NCI-H82 treated with DMSO at 0.1 percent for 48 hours (cell line): ENCODE measurements around the gene RNMT.
"Not testable (repeated sequence)": the region's sequence is repeated elsewhere in the genome, so short reads cannot be mapped to it uniquely, and the experiment has no call there.

Source experiments
- DNase-seq: peaks from one replicate; lab custom pipeline; 2025; ENCODE audit not compliant: unreplicated experiment; lab: John Stamatoyannopoulos, UW

Gene RNMT

DNA sequence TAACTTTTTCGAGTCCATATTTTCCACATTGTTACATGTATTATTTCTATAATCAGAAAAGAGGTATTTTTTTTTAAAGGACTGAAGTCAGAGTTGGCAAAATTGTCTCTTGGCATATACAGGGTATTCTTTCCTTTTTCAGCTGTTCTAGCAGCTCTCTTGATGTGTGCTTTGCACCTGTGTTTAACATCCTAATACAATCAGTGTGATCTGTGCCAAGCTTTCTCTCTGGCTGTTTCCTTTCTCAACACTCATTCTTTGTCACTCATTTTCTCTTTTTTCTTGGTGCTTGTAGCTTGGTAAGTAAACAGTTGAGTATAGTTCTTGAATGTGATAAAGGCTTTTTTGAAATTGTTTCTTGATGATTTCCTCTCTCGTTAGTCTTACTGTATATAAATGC is 9.2 kb downstream of the RNMT start:
- DNase-seq: no peak

- DNase-seq: no peak
These were observed 19.2 kb downstream of the RNMT start for GRCh38 chr18:13745696-13746095.

DNA sequence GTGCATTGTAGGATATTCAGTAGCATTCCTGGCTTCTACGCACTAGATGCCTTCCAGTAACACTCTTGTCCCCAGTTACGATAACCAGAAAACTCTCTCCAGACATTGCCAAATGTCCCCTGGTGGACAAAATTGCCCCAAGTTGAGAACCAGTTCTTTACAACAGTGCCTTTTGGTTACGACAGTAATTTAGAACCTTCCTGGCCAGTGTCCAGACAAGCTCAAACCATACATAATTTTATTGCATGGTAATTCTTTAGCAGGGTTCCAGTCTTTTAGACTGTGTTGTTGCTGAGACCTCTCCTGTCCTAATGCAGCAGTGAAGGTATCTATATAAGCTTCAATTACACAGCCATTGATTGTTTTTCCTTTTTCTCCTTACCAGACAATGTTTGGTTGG is 20.2 kb downstream of the RNMT start:
- no peak for DNase-seq

DNA sequence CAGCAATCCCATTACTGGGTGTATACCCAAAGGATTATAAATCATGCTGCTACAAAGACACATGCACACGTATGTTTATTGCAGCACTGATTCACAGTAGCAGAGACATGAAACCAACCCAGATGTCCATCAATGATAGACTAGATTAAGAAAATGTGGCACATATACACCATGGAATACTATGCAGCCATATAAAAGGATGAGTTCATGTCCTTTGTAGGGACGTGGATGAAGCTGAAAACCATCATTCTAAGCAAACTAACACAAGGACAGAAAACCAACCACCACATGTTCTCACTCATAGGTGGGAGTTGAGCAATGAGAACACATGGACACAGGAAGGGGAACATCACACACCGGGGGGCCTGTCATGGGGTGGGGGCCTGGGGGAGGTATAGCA is 25.1 kb downstream of the RNMT start:
- not testable (repeated sequence) for DNase-seq

DNA sequence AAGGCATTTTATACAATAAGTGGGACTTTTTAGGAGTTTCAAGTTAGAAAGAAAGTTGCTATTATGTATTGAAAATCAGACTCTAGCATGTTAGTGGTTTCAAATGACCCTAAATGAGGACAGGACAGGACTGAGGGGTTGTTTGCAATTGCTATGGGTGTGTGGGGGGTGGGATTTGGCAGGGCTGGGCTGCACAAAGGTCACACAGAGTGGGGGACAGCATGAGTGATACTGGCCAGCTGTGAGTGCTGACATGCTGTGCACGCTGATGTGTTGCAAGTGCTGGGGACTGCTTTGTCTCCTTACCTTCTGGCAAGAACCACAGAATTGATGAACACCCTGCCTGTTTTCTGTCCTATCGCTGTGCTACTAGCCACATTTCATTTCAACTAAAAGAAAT is 29.8 kb downstream of the RNMT start:
- DNase-seq: no peak

GRCh38 chr18:13756671-13757070 is 30.2 kb downstream of the RNMT start:
- DNase-seq: no peak

- DNase-seq: no peak
These were observed 32.1 kb downstream of the RNMT start for GRCh38 chr18:13758622-13759021.

GRCh38 chr18:13760047-13760446 is 33.6 kb downstream of the RNMT start:
- no peak for DNase-seq

DNA sequence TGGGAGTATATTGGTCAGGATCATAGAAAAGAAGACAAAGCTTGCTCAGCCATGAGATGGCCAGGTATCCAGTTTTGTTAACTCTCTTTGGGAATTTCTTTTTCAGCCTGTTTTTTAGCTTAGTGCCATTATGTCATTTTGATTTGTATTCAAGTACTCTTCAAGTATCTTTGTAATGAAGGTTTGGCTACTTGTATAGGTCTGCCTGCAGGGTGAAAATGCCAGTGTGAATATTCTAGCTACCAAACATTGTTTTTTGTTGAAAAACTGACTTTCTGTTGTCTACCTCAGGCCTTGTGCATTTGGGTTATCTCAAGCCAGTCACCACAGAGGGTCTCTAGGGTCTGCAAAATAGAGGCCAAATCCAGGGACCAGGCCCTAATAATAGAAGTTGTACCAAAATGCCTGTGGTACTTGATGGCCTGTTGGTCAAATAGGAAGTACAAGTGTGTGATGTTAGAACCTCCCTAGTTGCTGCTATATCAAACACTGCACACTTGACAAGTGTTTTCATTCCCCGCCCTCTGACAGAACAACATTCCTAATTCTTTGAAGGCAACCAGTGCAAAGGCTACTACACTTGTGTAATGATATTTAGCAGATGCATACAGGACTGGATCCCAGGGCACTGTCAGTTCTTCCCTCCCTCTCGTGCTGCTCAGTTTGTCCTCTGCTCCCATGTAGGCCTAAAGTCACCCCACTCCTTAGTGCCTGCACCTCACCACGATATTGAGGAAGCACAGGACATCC is 36.4 kb downstream of the RNMT start:
- DNase-seq: no peak

DNA sequence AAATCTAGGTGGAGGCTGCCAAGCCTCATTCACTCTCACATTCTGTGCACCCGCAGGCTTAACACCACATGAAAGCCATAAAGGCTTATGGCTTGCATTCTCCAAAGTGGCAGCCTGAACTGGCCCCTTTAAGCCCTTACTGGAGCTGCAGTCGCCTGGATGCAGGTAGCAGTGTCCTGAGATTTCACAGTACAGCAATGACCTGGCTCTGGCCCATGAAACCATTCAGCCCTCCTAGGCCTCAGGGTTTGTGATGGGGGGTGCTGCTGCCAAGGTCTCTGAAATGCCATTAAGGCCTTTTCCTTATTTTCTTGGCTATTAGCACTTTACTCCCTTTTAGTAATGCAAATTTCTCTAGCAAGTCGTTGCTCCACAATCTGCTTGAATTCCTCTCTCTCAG is 48.6 kb downstream of the RNMT start:
- DNase-seq: no peak

DNA sequence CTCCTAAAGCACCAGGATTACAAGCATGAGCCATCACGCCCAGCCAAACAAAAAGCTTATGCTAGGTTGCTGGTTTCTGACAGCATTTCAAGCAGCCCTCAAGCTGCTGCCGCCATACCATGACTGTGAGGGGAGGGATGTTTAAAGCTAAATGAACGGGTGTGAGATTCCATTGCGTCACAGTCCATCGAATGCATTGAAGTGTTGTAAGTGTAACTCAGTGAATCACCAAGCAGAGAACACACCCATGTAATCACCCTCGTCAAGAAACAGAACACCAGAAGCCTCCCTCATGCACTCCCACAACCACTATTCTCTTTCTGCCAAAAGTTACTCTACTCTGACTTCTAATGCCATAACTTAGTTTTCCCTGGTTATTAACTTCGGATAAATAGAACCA is 64.7 kb downstream of the RNMT start:
- no peak for DNase-seq

- no peak for DNase-seq
These were observed 67.3 kb downstream of the RNMT start for GRCh38 chr18:13793819-13794218.

DNA sequence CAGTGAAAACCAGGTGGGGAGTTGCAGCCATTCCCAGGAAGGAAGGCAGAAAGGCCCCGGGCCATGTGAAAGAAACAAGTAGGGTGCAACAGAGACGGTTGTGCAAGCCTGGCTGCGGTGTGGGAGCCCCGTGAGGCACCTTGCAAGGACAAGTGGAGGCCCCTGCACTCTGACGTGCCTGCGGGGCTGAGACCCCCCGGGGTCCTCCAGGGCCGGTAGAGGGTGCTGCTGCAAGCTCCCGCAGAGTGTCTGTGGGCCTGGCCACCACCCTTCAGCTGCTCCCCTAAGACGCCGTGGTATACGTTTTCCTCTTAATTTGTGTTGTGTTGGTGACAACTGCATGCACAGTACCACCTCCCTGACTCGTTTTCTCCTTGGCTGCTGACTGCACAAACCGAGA is 70.0 kb downstream of the RNMT start:
- no peak for DNase-seq

GRCh38 chr18:13797157-13797611 is 70.7 kb downstream of the RNMT start:
- DNase-seq: no peak

GRCh38 chr18:13799396-13799795 is 72.9 kb downstream of the RNMT start:
- no peak for DNase-seq

DNA sequence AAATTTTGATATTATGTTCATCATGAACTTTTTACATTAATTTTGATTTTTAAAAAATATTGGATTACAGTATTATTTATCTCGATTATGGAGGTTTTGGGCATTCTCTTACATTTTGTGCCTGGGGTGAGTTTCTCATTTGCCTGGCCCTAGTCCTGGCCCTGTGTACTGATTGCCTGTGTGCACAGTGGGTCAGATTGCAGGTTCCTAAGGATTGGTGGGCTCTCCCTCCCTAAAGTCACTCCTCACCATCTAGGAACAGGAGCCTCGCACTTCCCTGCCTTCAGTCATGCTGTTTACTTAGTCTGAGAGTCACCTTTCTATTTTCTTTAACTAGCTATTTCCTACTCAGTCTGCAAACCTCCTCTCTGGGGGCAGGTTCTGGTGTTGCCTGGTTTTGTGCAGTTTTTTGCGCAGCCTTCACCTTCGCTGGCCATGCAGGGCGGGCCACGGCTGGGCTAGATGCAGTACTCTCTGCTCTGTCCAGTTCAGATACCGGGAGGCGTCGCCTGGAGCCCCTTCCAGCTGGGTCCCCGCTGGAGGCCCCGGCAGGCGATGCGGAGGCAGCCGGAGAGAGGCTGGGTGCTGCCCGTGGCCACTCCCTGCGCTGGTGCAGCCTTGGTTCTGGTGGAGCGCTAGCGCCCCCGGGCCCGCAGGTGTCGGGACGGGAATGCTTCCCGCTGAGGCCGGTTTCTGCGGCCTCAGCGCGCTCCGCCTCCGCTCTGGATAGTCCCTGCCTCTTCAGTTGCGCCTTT is 74.2 kb downstream of the RNMT start:
- no peak for DNase-seq

DNA sequence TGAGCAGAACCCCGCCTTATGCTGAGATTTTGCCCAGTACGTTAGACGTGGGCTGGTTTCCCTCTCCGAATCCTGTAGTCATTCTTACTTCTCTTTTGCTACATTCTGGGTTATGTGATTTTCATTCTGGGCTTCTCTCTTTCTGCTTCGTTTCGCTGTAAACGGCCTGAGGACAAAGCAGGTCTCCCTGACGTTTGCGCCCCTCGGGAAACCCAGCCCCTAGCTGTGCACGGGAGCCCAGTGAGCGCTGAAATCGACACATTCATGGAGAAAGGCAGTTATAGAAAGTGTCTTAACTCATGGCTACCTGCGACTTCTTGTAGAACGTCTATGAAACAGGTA is 74.8 kb downstream of the RNMT start:
- no peak for DNase-seq

- no peak for DNase-seq
These were observed 77.8 kb downstream of the RNMT start for GRCh38 chr18:13804305-13804704.

- no peak for DNase-seq
These were observed 82.0 kb downstream of the RNMT start for GRCh38 chr18:13808294-13809042.

DNA sequence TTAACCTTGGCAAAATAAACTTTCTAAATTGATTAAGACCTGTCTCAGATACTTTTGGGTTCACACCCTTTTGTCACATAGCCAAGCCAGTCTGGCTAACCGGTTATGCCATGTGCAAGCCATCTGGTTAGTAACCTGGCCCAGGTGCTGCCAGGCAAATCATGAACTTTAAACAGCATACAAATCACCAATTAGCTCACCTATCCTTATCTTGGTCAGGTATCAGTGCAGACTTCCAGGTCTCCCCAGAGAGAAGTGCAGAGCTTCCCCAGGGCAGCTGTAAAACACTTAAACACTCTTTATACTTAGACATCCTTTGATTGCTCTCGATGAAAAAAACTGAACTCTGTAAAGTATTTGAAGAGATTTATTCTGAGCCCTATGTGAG is 82.6 kb downstream of the RNMT start:
- no peak for DNase-seq

- no peak for DNase-seq
These were observed 83.2 kb downstream of the RNMT start for GRCh38 chr18:13809531-13810255.
